ENCODE measurements around the gene PTPRM.

The PTPRM gene

GRCh38 chr18:8081872-8082553 lies 514.9 kb downstream of the PTPRM start:
- DNase-seq = no peak

- DNase-seq = no peak
Measured at GRCh38 chr18:8084160-8084559, 517.0 kb downstream of the PTPRM start.

- no peak for DNase-seq
Measured at GRCh38 chr18:8088626-8089025, 521.5 kb downstream of the PTPRM start.

GRCh38 chr18:8091035-8091434 lies 523.9 kb downstream of the PTPRM start:
- no peak for DNase-seq

- DNase-seq = no peak
Measured at GRCh38 chr18:8095947-8096570, 528.9 kb downstream of the PTPRM start.

GRCh38 chr18:8097399-8097798 lies 530.3 kb downstream of the PTPRM start:
- DNase-seq = no peak

GRCh38 chr18:8097927-8098326 lies 530.8 kb downstream of the PTPRM start:
- DNase-seq = no peak

GRCh38 chr18:8106603-8107002 lies 539.5 kb downstream of the PTPRM start:
- no peak for DNase-seq

GRCh38 chr18:8107426-8107825 lies 540.3 kb downstream of the PTPRM start:
- no peak for DNase-seq

GRCh38 chr18:8114480-8114879 lies 547.4 kb downstream of the PTPRM start:
- DNase-seq = no peak

GRCh38 chr18:8116341-8117005 lies 549.4 kb downstream of the PTPRM start:
- no peak for DNase-seq

GRCh38 chr18:8117006-8117371 lies 549.9 kb downstream of the PTPRM start:
- no peak for DNase-seq

- no peak for DNase-seq
Measured at GRCh38 chr18:8121101-8121500, 554.0 kb downstream of the PTPRM start.

GRCh38 chr18:8121942-8122480 lies 554.9 kb downstream of the PTPRM start:
- no peak for DNase-seq

- no peak for DNase-seq
Measured at GRCh38 chr18:8124232-8125146, 557.4 kb downstream of the PTPRM start.

GRCh38 chr18:8130096-8130495 lies 563.0 kb downstream of the PTPRM start:
- DNase-seq = no peak

- no peak for DNase-seq
Measured at GRCh38 chr18:8133032-8133431, 565.9 kb downstream of the PTPRM start.

- DNase-seq = no peak
Measured at GRCh38 chr18:8133888-8134287, 566.8 kb downstream of the PTPRM start.

GRCh38 chr18:8139127-8139527 lies 572.0 kb downstream of the PTPRM start:
- DNase-seq = no peak

GRCh38 chr18:8139891-8140406 lies 572.8 kb downstream of the PTPRM start:
- DNase-seq = no peak

GRCh38 chr18:8140841-8141501 lies 573.9 kb downstream of the PTPRM start:
- DNase-seq = no peak

GRCh38 chr18:8142131-8142711 lies 575.1 kb downstream of the PTPRM start:
- no peak for DNase-seq
